Measurements from ENCODE around the gene DCP1B. TPM values are rescaled to one million over a fixed set of nuclear protein-coding genes. Genes with fewer than 3 reads are reported as not detected.

Gene DCP1B
- total and polyA plus RNA-seq, 2 donors (not counting 1 experiment from before 2014, with no cell fraction given) = 12.3 to 18.0 TPM

GRCh38 chr12:2049604-2050540, 45.6 kb upstream of the DCP1B start:
- Histone ChIP-seq H2AFZ (ENCODE audit: insufficient read depth, low read depth, low read length, poor library complexity, severe bottlenecking) (no peak overlapping the region), H4K20me1 (ENCODE audit: control insufficient read depth, insufficient read depth, low read length, poor library complexity, severe bottlenecking) (no peaks in the 10 kb centered on the region), H3K9ac (ENCODE audit: low read length) (no peak overlapping the region), H3K4me1 (ENCODE audit: control insufficient read depth in 2 of 2, insufficient read depth in 2 of 2, low read length in 2 of 2) (peaks cover 15 to 20% of the 10 kb centered on the region in 2 donors), H3K27me3 (replicated peaks in 1 of 4; ENCODE audit: control extremely low read depth in 1 of 4, control insufficient read depth in 3 of 4, insufficient read depth in 4 of 4, low read length in 3 of 4) (peaks cover 0 to 27% (median 16%) of the 10 kb centered on the region in 4 experiments), H3K79me2 (ENCODE audit: control insufficient read depth, insufficient read depth, low read length) (no peaks in the 10 kb centered on the region), H3K9me3 (ENCODE audit: control extremely low read depth in 1 of 3, control insufficient read depth in 2 of 3, insufficient read depth in 1 of 3, low read length in 2 of 3) (no peaks in the 10 kb centered on the region), H3K36me3 (replicated peaks in 1 of 2; ENCODE audit: control extremely low read depth in 1 of 2, control insufficient read depth in 1 of 2, extremely low read depth in 1 of 2, insufficient read depth in 2 of 2, low read length in 1 of 2) (no peaks in the 10 kb centered on the region), H3K27ac (ENCODE audit: low read length in 2 of 2) (no peak overlapping the region), H3K4me3 (ENCODE audit: control extremely low read depth in 1 of 5, extremely low read depth in 1 of 5, insufficient read depth in 1 of 5, low read depth in 2 of 5, low read length in 4 of 5) (no peak overlapping the region), H3K4me2 (replicated peaks; ENCODE audit: low read depth, low read length, poor library complexity, severe bottlenecking) (peak overlapping the region; percentile 3)
- Mint-ChIP-seq H3K9me3 (ENCODE audit: insufficient read depth) (no peaks in the 10 kb centered on the region), H3K4me3 (no peak overlapping the region), H3K27me3 (peaks cover 53% of the 10 kb centered on the region), H3K27ac (no peak overlapping the region), H3K4me1 (peaks cover 33% of the 10 kb centered on the region)
- intact Hi-C loops (cut with micrococcal nuclease) = no loop called here
- ATAC-seq (ENCODE audit: low read depth) (no peak), DNase-seq (no peak)
- TF ChIP-seq, protein P1, sequence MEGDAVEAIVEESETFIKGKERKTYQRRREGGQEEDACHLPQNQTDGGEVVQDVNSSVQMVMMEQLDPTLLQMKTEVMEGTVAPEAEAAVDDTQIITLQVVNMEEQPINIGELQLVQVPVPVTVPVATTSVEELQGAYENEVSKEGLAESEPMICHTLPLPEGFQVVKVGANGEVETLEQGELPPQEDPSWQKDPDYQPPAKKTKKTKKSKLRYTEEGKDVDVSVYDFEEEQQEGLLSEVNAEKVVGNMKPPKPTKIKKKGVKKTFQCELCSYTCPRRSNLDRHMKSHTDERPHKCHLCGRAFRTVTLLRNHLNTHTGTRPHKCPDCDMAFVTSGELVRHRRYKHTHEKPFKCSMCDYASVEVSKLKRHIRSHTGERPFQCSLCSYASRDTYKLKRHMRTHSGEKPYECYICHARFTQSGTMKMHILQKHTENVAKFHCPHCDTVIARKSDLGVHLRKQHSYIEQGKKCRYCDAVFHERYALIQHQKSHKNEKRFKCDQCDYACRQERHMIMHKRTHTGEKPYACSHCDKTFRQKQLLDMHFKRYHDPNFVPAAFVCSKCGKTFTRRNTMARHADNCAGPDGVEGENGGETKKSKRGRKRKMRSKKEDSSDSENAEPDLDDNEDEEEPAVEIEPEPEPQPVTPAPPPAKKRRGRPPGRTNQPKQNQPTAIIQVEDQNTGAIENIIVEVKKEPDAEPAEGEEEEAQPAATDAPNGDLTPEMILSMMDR (IDR thresholded peaks at IDR 0.05) = no peak
- POLR2A ChIA-PET = no interaction called here
- WGBS (ENCODE audit: insufficient coverage) = 53% methylated on average over 2 of the region's 8 CpGs
- CTCF ChIA-PET = no interaction called here

DNA sequence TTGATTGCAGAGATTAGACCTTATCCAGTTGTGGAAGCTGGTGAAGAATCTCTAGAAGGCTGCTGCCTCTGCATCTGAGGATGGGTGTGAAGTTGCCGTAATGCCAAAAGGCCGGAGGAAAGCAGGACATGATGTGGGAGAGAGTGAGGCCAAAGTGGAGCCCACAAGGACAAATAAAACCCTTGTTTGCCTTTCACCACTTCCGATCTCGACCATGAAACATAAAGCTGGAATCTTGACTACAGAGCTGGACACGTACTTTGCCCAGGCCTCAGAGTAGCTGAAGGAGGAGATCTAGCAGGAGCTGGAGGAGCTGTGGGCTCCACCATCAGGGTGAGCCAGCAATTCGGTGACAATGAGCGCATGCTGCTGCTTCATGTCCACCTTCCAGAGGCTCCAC, 43.5 kb upstream of the DCP1B start:
- 99% methylated on average over 7 of the region's 7 CpGs for WGBS (ENCODE audit: insufficient coverage)
- Histone ChIP-seq H3K4me1 (ENCODE audit: control insufficient read depth in 2 of 2, insufficient read depth in 2 of 2, low read length in 2 of 2) (peaks cover 7 to 8% of the 10 kb centered on the region in 2 donors), H3K27ac (ENCODE audit: low read length in 2 of 2) (no peak overlapping the region), H2AFZ (ENCODE audit: insufficient read depth, low read depth, low read length, poor library complexity, severe bottlenecking) (no peak overlapping the region), H3K4me2 (replicated peaks; ENCODE audit: low read depth, low read length, poor library complexity, severe bottlenecking) (no peak overlapping the region), H3K4me3 (ENCODE audit: control extremely low read depth in 1 of 5, extremely low read depth in 1 of 5, insufficient read depth in 1 of 5, low read depth in 2 of 5, low read length in 4 of 5) (no peak overlapping the region), H3K27me3 (replicated peaks in 1 of 4; ENCODE audit: control extremely low read depth in 1 of 4, control insufficient read depth in 3 of 4, insufficient read depth in 4 of 4, low read length in 3 of 4) (peaks cover 0 to 17% (median 10%) of the 10 kb centered on the region in 4 experiments), H3K9ac (ENCODE audit: low read length) (no peak overlapping the region), H3K79me2 (ENCODE audit: control insufficient read depth, insufficient read depth, low read length) (no peaks in the 10 kb centered on the region), H3K9me3 (ENCODE audit: control extremely low read depth in 1 of 3, control insufficient read depth in 2 of 3, insufficient read depth in 1 of 3, low read length in 2 of 3) (no peaks in the 10 kb centered on the region), H3K36me3 (replicated peaks in 1 of 2; ENCODE audit: control extremely low read depth in 1 of 2, control insufficient read depth in 1 of 2, extremely low read depth in 1 of 2, insufficient read depth in 2 of 2, low read length in 1 of 2) (no peaks in the 10 kb centered on the region), H4K20me1 (ENCODE audit: control insufficient read depth, insufficient read depth, low read length, poor library complexity, severe bottlenecking) (no peaks in the 10 kb centered on the region)
- Mint-ChIP-seq H3K27ac (no peak overlapping the region), H3K27me3 (peaks cover 50% of the 10 kb centered on the region), H3K9me3 (ENCODE audit: insufficient read depth) (no peaks in the 10 kb centered on the region), H3K4me1 (peaks cover 22% of the 10 kb centered on the region), H3K4me3 (no peak overlapping the region)
- ChIA-PET CTCF (no interaction called here), POLR2A (no interaction called here)
- no peak for DNase-seq
- no peak for TF ChIP-seq EZH2 (IDR thresholded peaks at IDR 0.05; ENCODE audit: borderline replicate concordance, insufficient read depth, low read depth, low read length, poor library complexity, severe bottlenecking)
- TF ChIP-seq, protein P1 (IDR thresholded peaks at IDR 0.05) = no peak
- no peak for ATAC-seq (ENCODE audit: low read depth)
- intact Hi-C loops (cut with micrococcal nuclease) = no loop called here
